GM23338 (cell line): Measurements from ENCODE around the gene SCIN. TPM values are rescaled to one million over a fixed set of nuclear protein-coding genes. Genes with fewer than 3 reads are reported as not detected.

ENCODE experiments used
- ATAC-seq: fragments of 200-7000 bp; cut with Tn5 transposase; 3 replicates; pipeline ENCODE4 v1.9.1; 2020
- DNase-seq: peaks from one replicate; pipeline ENCODE4 v3.0.0-alpha.2; 2015; ENCODE audit warnings: low spot score
- H2AFZ ChIP-seq: fragments of 200-600 bp; sonication (generic); 2 replicates; pipeline ENCODE4 v1.8.0; 2016; ENCODE audit warnings: antibody characterized with exemption, mild to moderate bottlenecking, moderate library complexity
- H3F3A ChIP-seq: fragments of 200-600 bp; sonication (generic); replicated peaks from 2 replicates; pipeline ENCODE4 v1.8.0; 2017; ENCODE audit warnings: antibody characterized with exemption, mixed run types, low read depth
- H3K27ac ChIP-seq: fragments of 200-600 bp; sonication (generic); 2 replicates; pipeline ENCODE4 v1.6.1; 2016; ENCODE audit warnings: low read depth
- H3K27me3 ChIP-seq: fragments of 200-600 bp; sonication (generic); 2 replicates; pipeline ENCODE4 v1.8.0; 2016; ENCODE audit warnings: mild to moderate bottlenecking, mixed run types, moderate library complexity; ENCODE audit not compliant: insufficient read depth
- H3K36me3 ChIP-seq: fragments of 200-600 bp; sonication (generic); 2 replicates; pipeline ENCODE4 v1.8.0; 2016; ENCODE audit warnings: mild to moderate bottlenecking; ENCODE audit not compliant: insufficient read depth
- H3K4me1 ChIP-seq: fragments of 200-600 bp; sonication (generic); 2 replicates; pipeline ENCODE4 v1.8.0; 2016; ENCODE audit warnings: mild to moderate bottlenecking, moderate library complexity; ENCODE audit not compliant: insufficient read depth
- H3K4me2 ChIP-seq: fragments of 200-600 bp; sonication (generic); 2 replicates; pipeline ENCODE4 v1.7.1; 2017; ENCODE audit warnings: mixed run types
- H3K4me3 ChIP-seq: fragments of 200-600 bp; sonication (generic); 2 replicates; pipeline ENCODE4 v1.6.1; 2016; ENCODE audit warnings: mixed run types
- H3K79me2 ChIP-seq: fragments of 200-600 bp; sonication (generic); replicated peaks from 2 replicates; pipeline ENCODE4 v1.8.0; 2017; ENCODE audit warnings: mild to moderate bottlenecking; ENCODE audit not compliant: insufficient read depth
- H3K9me2 ChIP-seq: fragments of 200-600 bp; sonication (generic); 2 replicates; pipeline ENCODE4 v1.8.0; 2017; ENCODE audit not compliant: insufficient read depth
- H4K20me1 ChIP-seq: fragments of 200-600 bp; sonication (generic); replicated peaks from 2 replicates; pipeline ENCODE4 v1.8.0; 2017; ENCODE audit warnings: mild to moderate bottlenecking; ENCODE audit not compliant: insufficient read depth
- H3K27ac Mint-ChIP-seq: 2 replicates; pipeline ENCODE4 v1.8.0; 2020; ENCODE audit warnings: inconsistent platforms, mild to moderate bottlenecking, moderate library complexity, mixed read lengths
- H3K27me3 Mint-ChIP-seq: 3 replicates; pipeline ENCODE4 v1.8.0; 2022; ENCODE audit warnings: low read depth, mild to moderate bottlenecking, moderate library complexity, mixed read lengths, inconsistent platforms; ENCODE audit not compliant: insufficient read depth, poor library complexity
- H3K36me3 Mint-ChIP-seq: 3 replicates; pipeline ENCODE4 v1.8.0; 2021; ENCODE audit warnings: low read depth, mild to moderate bottlenecking, inconsistent platforms, moderate library complexity, mixed read lengths
- H3K4me1 Mint-ChIP-seq: 3 replicates; pipeline ENCODE4 v1.8.0; 2020; ENCODE audit warnings: mild to moderate bottlenecking, inconsistent platforms, mixed read lengths
- H3K4me3 Mint-ChIP-seq: 3 replicates; pipeline ENCODE4 v1.8.0; 2021; ENCODE audit warnings: moderate library complexity, mild to moderate bottlenecking, inconsistent platforms, mixed read lengths
- H3K9me3 Mint-ChIP-seq: 3 replicates; pipeline ENCODE4 v1.8.0; 2020; ENCODE audit warnings: moderate library complexity, mild to moderate bottlenecking, inconsistent platforms, mixed read lengths
- ETS1 ChIP-seq: IDR thresholded peaks from 2 replicates; pipeline ENCODE4 v1.6.1; 2016; ENCODE audit warnings: antibody characterized with exemption
- JUNB ChIP-seq: IDR thresholded peaks from one replicate; pipeline ENCODE4 v1.6.1; 2016; ENCODE audit warnings: antibody characterized with exemption; ENCODE audit not compliant: unreplicated experiment
- NANOG ChIP-seq: IDR thresholded peaks from 2 replicates; pipeline ENCODE4 v1.6.1; 2016; ENCODE audit warnings: antibody characterized with exemption, borderline replicate concordance
- POLR2AphosphoS5 ChIP-seq: IDR thresholded peaks from 2 replicates; pipeline ENCODE4 v1.6.1; 2016; ENCODE audit warnings: antibody characterized with exemption, low read depth
- REST ChIP-seq: IDR thresholded peaks from one replicate; pipeline ENCODE4 v1.6.1; 2018; ENCODE audit warnings: antibody characterized with exemption; ENCODE audit not compliant: unreplicated experiment
- STAT1 ChIP-seq: IDR thresholded peaks from one replicate; pipeline ENCODE4 v1.6.1; 2016; ENCODE audit warnings: antibody characterized with exemption; ENCODE audit not compliant: unreplicated experiment
- ZNF462 ChIP-seq: fragments of 250-450 bp; sonication (Bioruptor Pico); IDR thresholded peaks from 2 replicates; pipeline ENCODE4 v1.5.0; 2020; ENCODE audit warnings: mild to moderate bottlenecking, moderate library complexity
- polyA plus RNA-seq: library from polyadenylated mRNA; unstranded; fragments of >200 nt; fragmentation: Nextera tagmentation; extraction: Ambion mirVana; gene quantifications from 2 replicates; pipeline ENCODE4 v1.2.1, GENCODE V29; 2016
- total RNA-seq: library from RNA; depleted of rRNA; stranded (reverse); fragments of >200 nt; shearing (Covaris generic); gene quantifications from 2 replicates; pipeline ENCODE4 v1.2.3, GENCODE V29; 2014

Gene SCIN
- total and polyA plus RNA-seq, 2 experiments from 2014 or later = 0.80 to 0.92 TPM

DNA sequence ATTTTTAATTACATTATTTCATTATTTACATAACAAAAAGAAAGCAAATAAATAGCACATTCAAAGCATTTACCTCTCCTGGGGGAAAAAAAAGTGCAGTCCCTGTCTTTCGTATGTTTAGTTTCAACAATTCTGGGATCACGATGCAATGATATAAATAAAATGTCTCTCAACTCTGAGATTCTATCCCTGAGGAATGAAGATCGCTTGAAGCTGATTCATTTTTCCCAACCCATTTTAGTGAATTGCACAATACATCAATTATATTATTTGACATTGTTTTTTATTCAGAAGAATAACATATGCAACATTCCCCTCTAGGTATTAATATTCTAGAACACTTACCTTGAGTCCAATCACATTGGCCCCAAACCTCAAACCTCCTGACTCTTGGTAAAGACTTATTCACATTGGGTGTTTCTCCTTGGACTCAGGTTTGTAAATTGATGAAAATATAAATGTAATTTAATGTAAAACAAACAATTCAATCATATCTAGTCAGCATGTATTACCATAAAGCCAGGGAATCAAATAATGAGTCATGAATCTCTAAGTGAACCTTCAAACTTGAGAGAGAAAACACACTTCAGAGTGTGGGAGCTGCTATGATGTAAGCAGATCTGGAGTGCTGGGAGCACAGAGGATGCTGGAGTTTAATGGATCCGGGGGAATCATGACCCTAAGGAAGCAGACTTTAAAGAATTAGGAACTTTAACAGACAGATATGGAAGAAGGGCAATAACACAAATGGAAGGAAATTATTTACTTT, 5.3 kb upstream of the SCIN start:
- no peak for ATAC-seq
- no peaks in the 10 kb centered on the region for H3K36me3 ChIP-seq

More for the DNA sequence above, 5.3 kb upstream of the SCIN start:
- Histone ChIP-seq H3F3A (no peaks in the 10 kb centered on the region), H3K4me1 (peaks cover 5% of the 10 kb centered on the region), H2AFZ (no peak overlapping the region), H4K20me1 (no peaks in the 10 kb centered on the region), H3K27me3 (peaks cover 13% of the 10 kb centered on the region), H3K4me2 (no peak overlapping the region), H3K79me2 (no peaks in the 10 kb centered on the region), H3K4me3 (no peak overlapping the region), H3K9me2 (no peaks in the 10 kb centered on the region), H3K27ac (no peak overlapping the region)
- Mint-ChIP-seq H3K27ac (no peak overlapping the region), H3K4me3 (no peak overlapping the region), H3K36me3 (no peaks in the 10 kb centered on the region), H3K27me3 (peaks cover 6% of the 10 kb centered on the region), H3K9me3 (no peaks in the 10 kb centered on the region), H3K4me1 (peaks cover 11% of the 10 kb centered on the region; the same call in 2 of the 3 replicates)
- TF ChIP-seq JUNB (no peak), ETS1 (no peak), POLR2AphosphoS5 (no peak), STAT1 (no peak), NANOG (no peak), ZNF462 (CRISPR knock-in tag) (no peak), REST (no peak)
- DNase-seq = no peak
